HG03095 (cell line): ENCODE results near the gene BTBD2.
A peak's percentile ranks its signal among the peaks of the same experiment; 100 is the strongest.

ENCODE experiments used
- ATAC-seq: cut with Tn5 transposase; IDR thresholded peaks from one replicate; pipeline ENCODE4 v1.9.1; 2021; ENCODE audit warnings: moderate library complexity; ENCODE audit not compliant: unreplicated experiment

Gene BTBD2

GRCh38 chr19:2050991-2051772, 35.7 kb upstream of the BTBD2 start, which contains the start of gene MKNK2:
Gene MKNK2 (minus strand): TSS chr19:2051244. CDS start chr19:2050851, 393 bp downstream.
- peak; percentile 33 for ATAC-seq

GRCh38 chr19:2050349-2050990, 35.0 kb upstream of the BTBD2 start:
- peak; percentile 3 for ATAC-seq

- ATAC-seq = no peak
These were observed 34.3 kb upstream of the BTBD2 start for GRCh38 chr19:2049741-2050348.

GRCh38 chr19:2048959-2049740, 33.6 kb upstream of the BTBD2 start:
- no peak for ATAC-seq

GRCh38 chr19:2048104-2048958, 32.8 kb upstream of the BTBD2 start:
- no peak for ATAC-seq

- no peak for ATAC-seq
These were observed 32.1 kb upstream of the BTBD2 start for GRCh38 chr19:2047449-2048103.

- ATAC-seq = no peak
These were observed 31.5 kb upstream of the BTBD2 start for GRCh38 chr19:2047076-2047448.

GRCh38 chr19:2046046-2046907, 30.8 kb upstream of the BTBD2 start:
- no peak for ATAC-seq

GRCh38 chr19:2045501-2046045, 30.1 kb upstream of the BTBD2 start:
- ATAC-seq = no peak

GRCh38 chr19:2044709-2045500, 29.4 kb upstream of the BTBD2 start:
- no peak for ATAC-seq

GRCh38 chr19:2043961-2044708, 28.6 kb upstream of the BTBD2 start:
- no peak for ATAC-seq

GRCh38 chr19:2043251-2043641, 27.7 kb upstream of the BTBD2 start:
- ATAC-seq = no peak

GRCh38 chr19:2042485-2043250, 27.2 kb upstream of the BTBD2 start:
- no peak for ATAC-seq

- peak; percentile 50 for ATAC-seq
These were observed 26.4 kb upstream of the BTBD2 start for GRCh38 chr19:2041683-2042484.

GRCh38 chr19:2041433-2041682, 25.8 kb upstream of the BTBD2 start:
- ATAC-seq = no peak
